Caco-2 (cell line): Measurements from ENCODE around the gene RRP9. TPM values are rescaled to one million over a fixed set of nuclear protein-coding genes. Genes with fewer than 3 reads are reported as not detected.

Experiments used
- BruUV-seq: library from RNA; stranded (reverse); fragments of 400-500 nt; replicated peaks from 2 replicates; lab custom pipeline; 2021; lab: Mats Ljungman, UMichigan
- CTCF ChIA-PET: fragments of 300-600 bp; sonication (Branson Sonifier 250); formaldehyde crosslinking; loops from one replicate; lab custom pipeline; 2022; ENCODE audit warnings: antibody characterized with exemption; lab: Charles Lee
- POLR2A ChIA-PET: fragments of 300-600 bp; sonication (Branson Sonifier 250); formaldehyde crosslinking; loops from one replicate; lab custom pipeline; 2022; ENCODE audit warnings: antibody characterized with exemption; lab: Charles Lee
- DNase-seq, 2 experiments: peaks; one replicate each; pipeline versions ENCODE4 v3.0.0 to v3.0.0-alpha.2; 2020 to 2022
- H3K27me3 ChIP-seq: replicated peaks from 2 replicates; pipeline ENCODE4 v1.6.0; 2011; ENCODE audit warnings: low read length; ENCODE audit not compliant: control insufficient read depth, insufficient read depth
- H3K36me3 ChIP-seq: 2 replicates; pipeline ENCODE4 v1.5.1; 2011; ENCODE audit warnings: low read length; ENCODE audit not compliant: control insufficient read depth, insufficient read depth
- H3K4me1 ChIP-seq: fragments of 250-450 bp; sonication (Bioruptor Pico); 2 replicates; pipeline ENCODE4 v1.5.1; 2020; ENCODE audit warnings: mild to moderate bottlenecking
- H3K4me3 ChIP-seq: 2 replicates; pipeline ENCODE4 v1.5.1; 2011; ENCODE audit warnings: low read depth, mild to moderate bottlenecking, control low read depth, low read length
- H3K9me3 ChIP-seq: fragments of 250-450 bp; sonication (Bioruptor Pico); 2 replicates; pipeline ENCODE4 v1.5.1; 2020; ENCODE audit warnings: mild to moderate bottlenecking, moderate library complexity
- H3K27ac Mint-ChIP-seq: one replicate; pipeline ENCODE4 v1.8.0; 2022; ENCODE audit warnings: mixed read lengths; ENCODE audit not compliant: unreplicated experiment
- H3K27me3 Mint-ChIP-seq: one replicate; pipeline ENCODE4 v1.8.0; 2022; ENCODE audit warnings: mixed read lengths; ENCODE audit not compliant: insufficient read depth, unreplicated experiment
- H3K36me3 Mint-ChIP-seq: one replicate; pipeline ENCODE4 v1.8.0; 2022; ENCODE audit warnings: mild to moderate bottlenecking, mixed read lengths; ENCODE audit not compliant: insufficient read depth, unreplicated experiment
- H3K4me1 Mint-ChIP-seq: one replicate; pipeline ENCODE4 v1.8.0; 2022; ENCODE audit warnings: low read depth, mixed read lengths; ENCODE audit not compliant: unreplicated experiment
- H3K4me3 Mint-ChIP-seq: one replicate; pipeline ENCODE4 v1.8.0; 2022; ENCODE audit warnings: mild to moderate bottlenecking, moderate library complexity, mixed read lengths; ENCODE audit not compliant: unreplicated experiment
- H3K9me3 Mint-ChIP-seq: one replicate; pipeline ENCODE4 v1.8.0; 2022; ENCODE audit warnings: mixed read lengths; ENCODE audit not compliant: unreplicated experiment
- CTCF ChIP-seq, 2 experiments: fragments of 200-600 bp in 1 of 2; IDR thresholded peaks; 1 replicate in 1 of 2; 2 replicates in 1 of 2; pipeline versions ENCODE4 v1.5.1 to v1.8.0; 2011 to 2022; ENCODE audit warnings: antibody characterized with exemption in 1 of 2, control low read depth in 1 of 2, inconsistent platforms in 1 of 2, low read depth in 1 of 2, low read length in 1 of 2, mild to moderate bottlenecking in 1 of 2, moderate library complexity in 1 of 2; ENCODE audit not compliant: insufficient read depth in 1 of 2, severe bottlenecking in 1 of 2, unreplicated experiment in 1 of 2
- intact Hi-C: fragments of 100-400 bp; cut with micrococcal nuclease; formaldehyde crosslinking; loops from one replicate; pipeline ENCODE4 v1.10.0; 2022; ENCODE audit not compliant: unreplicated experiment
- total RNA-seq: library from RNA; stranded (reverse); gene quantifications from 2 replicates; pipeline ENCODE4 v1.2.3, GENCODE V29; 2022

Gene RRP9
- total RNA-seq, 1 experiment from 2014 or later, result 39.1 TPM

GRCh38 chr3:51967384-51968169 lies 25.9 kb upstream of the RRP9 start, which contains the start of gene PCBP4:
TSS of gene PCBP4 (minus strand) at chr3:51967454. CDS start at chr3:51961240, 6,214 bp downstream.
- Histone ChIP-seq H3K4me3 (peak within 1 kb of the TSS; percentile 53), H3K36me3 (no peaks in the 10 kb centered on the region), H3K27me3 (no peaks in the 10 kb centered on the region), H3K4me1 (peaks cover 13% of the 10 kb centered on the region), H3K9me3 (no peaks in the 10 kb centered on the region)
- TF ChIP-seq CTCF (IDR thresholded peaks at IDR 0.05; ENCODE audit: insufficient read depth in 1 of 2, low read depth in 1 of 2, low read length in 1 of 2, severe bottlenecking in 1 of 2, unreplicated experiment in 1 of 2), result no peak
- Mint-ChIP-seq H3K36me3 (peaks cover 12% of the 10 kb centered on the region), H3K4me3 (peak within 1 kb of the TSS; percentile 86), H3K27ac (peak within 1 kb of the TSS; percentile 79), H3K4me1 (peaks cover 20% of the 10 kb centered on the region), H3K9me3 (no peaks in the 10 kb centered on the region), H3K27me3 (no peaks in the 10 kb centered on the region)
- DNase-seq, result peak; percentile 79 to 80
- intact Hi-C loops, result loop anchor here (1.0 to 2.0 kb wide), 2 partner anchors 15 to 25 kb away; partner anchors contain the start of genes ACY1 and PARP3
- POLR2A ChIA-PET, result interaction anchor here (0.6 to 1.6 kb wide), 4 partner anchors 15 to 582 kb away, joined by 3 to 11 read pairs (median 6); partner anchors contain the start of genes ACY1, DCAF1 and MANF
- CTCF ChIA-PET, result interaction anchor here (0.6 to 1.5 kb wide), 2 partner anchors 15 to 457 kb away, joined by 5 to 8 read pairs; partner anchors contain the start of gene ACY1
- TSS peak; percentile 63 for BruUV-seq

GRCh38 chr3:51966922-51967383 lies 25.2 kb upstream of the RRP9 start:
- DNase-seq, result no peak
- peak overlapping the region; percentile 77 for H3K27ac Mint-ChIP-seq
- peak overlapping the region; percentile 86 for H3K4me3 Mint-ChIP-seq
- CTCF ChIA-PET, result interaction anchor here (1.5 kb wide), 1 partner anchor 16 kb away, joined by 8 read pairs; the partner anchor contains the start of gene ACY1
- POLR2A ChIA-PET, result interaction anchor here (0.6 to 1.6 kb wide), 2 partner anchors 16 to 250 kb away, joined by 4 to 9 read pairs; partner anchors contain the start of gene ACY1
- BruUV-seq, result no TSS peak
- intact Hi-C loops, result loop anchor here (1.0 kb wide), 1 partner anchor 25 kb away; the partner anchor contains the start of gene PARP3
- H3K4me1 ChIP-seq, result peaks cover 13% of the 10 kb centered on the region
- no peaks in the 10 kb centered on the region for H3K27me3 Mint-ChIP-seq
- H3K4me1 Mint-ChIP-seq, result peaks cover 20% of the 10 kb centered on the region
- H3K36me3 Mint-ChIP-seq, result peaks cover 12% of the 10 kb centered on the region
- peak overlapping the region; percentile 52 for H3K4me3 ChIP-seq
- no peaks in the 10 kb centered on the region for H3K9me3 ChIP-seq
- no peaks in the 10 kb centered on the region for H3K9me3 Mint-ChIP-seq
- no peaks in the 10 kb centered on the region for H3K36me3 ChIP-seq
- H3K27me3 ChIP-seq, result no peaks in the 10 kb centered on the region
- TF ChIP-seq CTCF (IDR thresholded peaks at IDR 0.05; ENCODE audit: insufficient read depth in 1 of 2, low read depth in 1 of 2, low read length in 1 of 2, severe bottlenecking in 1 of 2, unreplicated experiment in 1 of 2), result no peak

GRCh38 chr3:51966486-51966885 lies 24.8 kb upstream of the RRP9 start:
- TF ChIP-seq CTCF (IDR thresholded peaks at IDR 0.05; ENCODE audit: insufficient read depth in 1 of 2, low read depth in 1 of 2, low read length in 1 of 2, severe bottlenecking in 1 of 2, unreplicated experiment in 1 of 2), result no peak
- Histone ChIP-seq H3K9me3 (no peaks in the 10 kb centered on the region), H3K4me1 (peaks cover 13% of the 10 kb centered on the region), H3K36me3 (no peaks in the 10 kb centered on the region), H3K4me3 (peak overlapping the region; percentile 52), H3K27me3 (no peaks in the 10 kb centered on the region)
- Mint-ChIP-seq H3K9me3 (no peaks in the 10 kb centered on the region), H3K27me3 (no peaks in the 10 kb centered on the region), H3K27ac (peak overlapping the region; percentile 77), H3K36me3 (peaks cover 12% of the 10 kb centered on the region), H3K4me1 (peaks cover 20% of the 10 kb centered on the region), H3K4me3 (peak overlapping the region; percentile 86)
- no TSS peak for BruUV-seq
- intact Hi-C loops, result no loop called here
- no peak for DNase-seq
- ChIA-PET POLR2A (interaction anchor here (1.6 kb wide), 1 partner anchor 16 kb away, joined by 9 read pairs; the partner anchor contains the start of gene ACY1), CTCF (no interaction called here)
